Esophagus muscularis mucosa (tissue), 4 donors: ENCODE measurements around the gene PIK3C2G.

Source experiments
- EP300 ChIP-seq: sonication (generic); formaldehyde crosslinking; IDR thresholded peaks from one replicate; pipeline ENCODE4 v1.6.1; 2017; ENCODE audit warnings: antibody characterized with exemption
- POLR2A ChIP-seq: fragments of 450-650 bp; IDR thresholded peaks from one replicate; pipeline ENCODE4 v1.6.1; 2017; ENCODE audit warnings: antibody characterized with exemption, moderate library complexity, mild to moderate bottlenecking, low read depth
- POLR2AphosphoS5 ChIP-seq, 2 donors: sonication (generic); formaldehyde crosslinking; IDR thresholded peaks; one replicate each; pipeline ENCODE4 v1.6.1; 2017; ENCODE audit warnings: antibody characterized with exemption in 2 of 2
- TF ChIP-seq, protein P1 (sequence below), 3 experiments: fragments of 200-600 bp in 2 of 3; fragments of 450-650 bp in 1 of 3; sonication (generic) in 2 of 3; IDR thresholded peaks; one replicate each; pipeline ENCODE4 v1.5.1; 2017 to 2019; ENCODE audit warnings: antibody characterized with exemption in 3 of 3, mild to moderate bottlenecking in 2 of 3, moderate library complexity in 1 of 3

GRCh38 chr12:18629916-18630315 lies 368.6 kb downstream of the PIK3C2G start:
- TF ChIP-seq, protein P1, sequence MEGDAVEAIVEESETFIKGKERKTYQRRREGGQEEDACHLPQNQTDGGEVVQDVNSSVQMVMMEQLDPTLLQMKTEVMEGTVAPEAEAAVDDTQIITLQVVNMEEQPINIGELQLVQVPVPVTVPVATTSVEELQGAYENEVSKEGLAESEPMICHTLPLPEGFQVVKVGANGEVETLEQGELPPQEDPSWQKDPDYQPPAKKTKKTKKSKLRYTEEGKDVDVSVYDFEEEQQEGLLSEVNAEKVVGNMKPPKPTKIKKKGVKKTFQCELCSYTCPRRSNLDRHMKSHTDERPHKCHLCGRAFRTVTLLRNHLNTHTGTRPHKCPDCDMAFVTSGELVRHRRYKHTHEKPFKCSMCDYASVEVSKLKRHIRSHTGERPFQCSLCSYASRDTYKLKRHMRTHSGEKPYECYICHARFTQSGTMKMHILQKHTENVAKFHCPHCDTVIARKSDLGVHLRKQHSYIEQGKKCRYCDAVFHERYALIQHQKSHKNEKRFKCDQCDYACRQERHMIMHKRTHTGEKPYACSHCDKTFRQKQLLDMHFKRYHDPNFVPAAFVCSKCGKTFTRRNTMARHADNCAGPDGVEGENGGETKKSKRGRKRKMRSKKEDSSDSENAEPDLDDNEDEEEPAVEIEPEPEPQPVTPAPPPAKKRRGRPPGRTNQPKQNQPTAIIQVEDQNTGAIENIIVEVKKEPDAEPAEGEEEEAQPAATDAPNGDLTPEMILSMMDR (IDR thresholded peaks at IDR 0.05): no peak
- no peak for TF ChIP-seq POLR2AphosphoS5 (IDR thresholded peaks at IDR 0.05)
- no peak for TF ChIP-seq POLR2A
- TF ChIP-seq EP300: no peak
